ENCODE results near the gene MSRB1. TPM values are rescaled to one million over a fixed set of nuclear protein-coding genes. Genes with fewer than 3 reads are reported as not detected.
A peak's percentile ranks its signal among the peaks of the same experiment; 100 is the strongest.

The MSRB1 gene
- total and polyA plus RNA-seq, 2 of the 13 experiments (the other 11 are each of a cell fraction or from before 2014, with no cell fraction given), result 32.1 to 75.4 TPM

- TF ChIP-seq IRF9 (CRISPR knock-in tag; IDR thresholded peaks at IDR 0.05; ENCODE audit: borderline replicate concordance) (peak; percentile 59; the same call in 1 of the 2 replicates), ZNF770 (CRISPR knock-in tag; IDR thresholded peaks at IDR 0.05) (peak; percentile 30; the same call in 1 of the 2 replicates), ZNF331 (CRISPR knock-in tag; IDR thresholded peaks at IDR 0.05) (peak; percentile 44), NR2C2 (CRISPR knock-in tag; IDR thresholded peaks at IDR 0.05; ENCODE audit: borderline replicate concordance) (peak; percentile 25; the same call in 1 of the 2 replicates), ZNF430 (CRISPR knock-in tag; IDR thresholded peaks at IDR 0.05) (peak; percentile 60), ZNF790 (CRISPR knock-in tag; IDR thresholded peaks at IDR 0.05; ENCODE audit: borderline replicate concordance) (no peak), SALL1 (CRISPR knock-in tag; IDR thresholded peaks at IDR 0.05) (peak; percentile 90), AGO1 (IDR thresholded peaks at IDR 0.05; ENCODE audit: low read depth, low read length, poor library complexity, severe bottlenecking) (peak; percentile 47), NCOA2 (CRISPR knock-in tag; IDR thresholded peaks at IDR 0.05) (peak; percentile 78), FOXA3 (CRISPR knock-in tag; IDR thresholded peaks at IDR 0.05) (peak; percentile 87), MYC (CRISPR knock-in tag; IDR thresholded peaks at IDR 0.05; ENCODE audit: borderline replicate concordance) (peak; percentile 83), ZBTB25 (CRISPR knock-in tag; IDR thresholded peaks at IDR 0.05) (peak; percentile 40; the same call in 1 of the 2 replicates), ZFP36L2 (CRISPR knock-in tag; IDR thresholded peaks at IDR 0.05) (0 out of 2 replicates have a peak, but pooled peaks have one; percentile 22), ZNF280D (CRISPR knock-in tag; IDR thresholded peaks at IDR 0.05) (peak; percentile 91), ZNF281 (CRISPR knock-in tag; IDR thresholded peaks at IDR 0.05; ENCODE audit: borderline replicate concordance) (peak; percentile 22; the same call in 1 of the 2 replicates), MIXL1 (CRISPR knock-in tag; IDR thresholded peaks at IDR 0.05) (peak; percentile 25; the same call in 1 of the 2 replicates), TBX2 (CRISPR knock-in tag; IDR thresholded peaks at IDR 0.05; ENCODE audit: borderline replicate concordance) (peak; percentile 79; the same call in 1 of the 2 replicates), MED13 (CRISPR knock-in tag; IDR thresholded peaks at IDR 0.05) (0 out of 2 replicates have a peak, but pooled peaks have one; percentile 35)
Measured at GRCh38 chr16:1940273-1941161, 2.5 kb downstream of the MSRB1 start (continued).

Data from HepG2 (cell line).